IMR-90 (cell line): ENCODE data around the gene RETREG1. TPM values are rescaled to one million over a fixed set of nuclear protein-coding genes. Genes with fewer than 3 reads are reported as not detected.

Experiments used
- ATAC-seq: fragments of 200-7000 bp; cut with Tn5 transposase; 2 replicates; pipeline ENCODE4 v1.9.1; 2020; ENCODE audit warnings: low read depth, mild to moderate bottlenecking, moderate library complexity
- BruUV-seq: library from RNA; stranded (reverse); fragments of 400-500 nt; replicated peaks from 2 replicates; lab custom pipeline; 2021; lab: Mats Ljungman, UMichigan
- CTCF ChIA-PET: fragments of 300-600 bp; formaldehyde crosslinking; extraction: SDS; loops from one replicate; lab custom pipeline; 2021; ENCODE audit warnings: antibody characterized with exemption; lab: Yijun Ruan, JAX
- POLR2A ChIA-PET: fragments of 300-600 bp; sonication (Branson Sonifier 250); formaldehyde crosslinking; loops from one replicate; lab custom pipeline; 2022; ENCODE audit warnings: antibody characterized with exemption; ENCODE audit not compliant: unreplicated experiment; lab: Charles Lee
- DNase-seq: peaks from one replicate; pipeline ENCODE4 v3.0.0; 2013
- H2AFZ ChIP-seq: replicated peaks from 2 replicates; pipeline ENCODE3; 2013; ENCODE audit warnings: low read length, mild to moderate bottlenecking; ENCODE audit not compliant: poor library complexity
- H2AK5ac ChIP-seq: 2 replicates; pipeline ENCODE4 v1.6.1; 2013; ENCODE audit warnings: low read depth, low read length, inconsistent platforms
- H2AK9ac ChIP-seq: replicated peaks from 2 replicates; pipeline ENCODE3; 2013; ENCODE audit warnings: mild to moderate bottlenecking, low read depth, low read length, moderate library complexity; ENCODE audit not compliant: poor library complexity
- H2BK120ac ChIP-seq: 2 replicates; pipeline ENCODE4 v1.6.1; 2013; ENCODE audit warnings: low read depth, low read length, inconsistent platforms
- H2BK15ac ChIP-seq: 3 replicates; pipeline ENCODE4 v1.6.1; 2013; ENCODE audit warnings: low read depth, low read length, inconsistent platforms
- H2BK20ac ChIP-seq: 2 replicates; pipeline ENCODE4 v1.6.1; 2013; ENCODE audit warnings: low read depth, mild to moderate bottlenecking, inconsistent platforms, low read length, moderate library complexity
- H2BK5ac ChIP-seq: 2 replicates; pipeline ENCODE4 v1.6.1; 2013; ENCODE audit warnings: mild to moderate bottlenecking, low read depth, low read length, inconsistent platforms; ENCODE audit not compliant: poor library complexity, severe bottlenecking
- H3K14ac ChIP-seq: replicated peaks from 2 replicates; pipeline ENCODE4 v1.6.1; 2013; ENCODE audit warnings: low read depth, low read length, inconsistent platforms
- H3K18ac ChIP-seq: 2 replicates; pipeline ENCODE4 v1.6.1; 2013; ENCODE audit warnings: low read depth, low read length, control low read depth
- H3K23ac ChIP-seq: 2 replicates; pipeline ENCODE4 v1.6.1; 2013; ENCODE audit warnings: low read depth, low read length, inconsistent platforms
- H3K27ac ChIP-seq: 2 replicates; pipeline ENCODE4 v1.5.1; 2013; ENCODE audit warnings: mild to moderate bottlenecking, control low read depth, low read length; ENCODE audit not compliant: insufficient read depth
- H3K27me3 ChIP-seq: 2 replicates; pipeline ENCODE4 v1.6.1; 2013; ENCODE audit warnings: low read length; ENCODE audit not compliant: control insufficient read depth, insufficient read depth
- H3K36me3 ChIP-seq: 2 replicates; pipeline ENCODE4 v1.6.1; 2013; ENCODE audit warnings: low read length, mixed read lengths; ENCODE audit not compliant: control insufficient read depth, insufficient read depth
- H3K4ac ChIP-seq: 2 replicates; pipeline ENCODE4 v1.6.1; 2013; ENCODE audit warnings: low read depth, low read length, inconsistent platforms
- H3K4me1 ChIP-seq: 2 replicates; pipeline ENCODE4 v1.6.1; 2013; ENCODE audit warnings: low read length, mixed read lengths; ENCODE audit not compliant: control insufficient read depth, insufficient read depth
- H3K4me2 ChIP-seq: 2 replicates; pipeline ENCODE4 v1.6.1; 2013; ENCODE audit warnings: low read depth, mild to moderate bottlenecking, control low read depth, low read length, moderate library complexity
- H3K4me3 ChIP-seq: 2 replicates; pipeline ENCODE4 v1.5.1; 2013; ENCODE audit warnings: low read depth, mild to moderate bottlenecking, control low read depth, low read length, moderate library complexity; ENCODE audit not compliant: insufficient read depth
- H3K56ac ChIP-seq: 2 replicates; pipeline ENCODE4 v1.6.1; 2013; ENCODE audit warnings: low read length, inconsistent platforms; ENCODE audit not compliant: insufficient read depth; ENCODE audit errors: extremely low read depth
- H3K79me1 ChIP-seq, 2 experiments: 2 replicates each; pipeline ENCODE4 v1.6.1; 2013; ENCODE audit warnings: low read length in 2 of 2, inconsistent platforms in 1 of 2, low read depth in 1 of 2
- H3K9ac ChIP-seq: 2 replicates; pipeline ENCODE4 v1.6.1; 2013; ENCODE audit warnings: low read depth, low read length, control low read depth
- H3K9me1 ChIP-seq: 2 replicates; pipeline ENCODE4 v1.6.1; 2013; ENCODE audit warnings: low read length, inconsistent platforms; ENCODE audit not compliant: insufficient read depth
- H3K9me3 ChIP-seq: 2 replicates; pipeline ENCODE4 v1.6.1; 2013; ENCODE audit warnings: low read length; ENCODE audit not compliant: control insufficient read depth, insufficient read depth
- H4K20me1 ChIP-seq: 2 replicates; pipeline ENCODE4 v1.6.1; 2013; ENCODE audit warnings: low read length, inconsistent platforms; ENCODE audit not compliant: insufficient read depth
- H4K5ac ChIP-seq: 2 replicates; pipeline ENCODE4 v1.6.1; 2013; ENCODE audit warnings: mild to moderate bottlenecking, low read depth, low read length, control low read depth
- H4K8ac ChIP-seq, 2 experiments: 2 replicates each; pipeline ENCODE4 v1.6.1; 2013; ENCODE audit warnings: low read depth in 2 of 2, low read length in 2 of 2, control low read depth in 1 of 2, inconsistent platforms in 1 of 2
- H4K91ac ChIP-seq: 2 replicates; pipeline ENCODE4 v1.6.1; 2013; ENCODE audit warnings: low read depth, low read length, inconsistent platforms; ENCODE audit not compliant: insufficient read depth
- BHLHE40 ChIP-seq: fragments of 150-350 bp; IDR thresholded peaks from 2 replicates; pipeline ENCODE4 v1.6.1; 2016; ENCODE audit warnings: mild to moderate bottlenecking, low read depth, low read length
- CEBPB ChIP-seq: IDR thresholded peaks from 2 replicates; pipeline ENCODE4 v1.6.1; 2012; ENCODE audit warnings: low read depth, low read length, improper control_type of control experiment
- CHD1 ChIP-seq: IDR thresholded peaks from 2 replicates; pipeline ENCODE4 v1.6.1; 2012; ENCODE audit warnings: low read depth, low read length, improper control_type of control experiment
- FOS ChIP-seq: fragments of 150-350 bp; IDR thresholded peaks from 2 replicates; pipeline ENCODE4 v1.6.1; 2016; ENCODE audit warnings: low read depth, low read length
- MAFK ChIP-seq: IDR thresholded peaks from 2 replicates; pipeline ENCODE4 v1.6.1; 2012; ENCODE audit warnings: low read depth, low read length, improper control_type of control experiment
- MAZ ChIP-seq: IDR thresholded peaks from 2 replicates; pipeline ENCODE4 v1.6.1; 2012; ENCODE audit warnings: low read depth, mild to moderate bottlenecking, low read length, improper control_type of control experiment, moderate library complexity, borderline replicate concordance
- MXI1 ChIP-seq: IDR thresholded peaks from 2 replicates; pipeline ENCODE4 v1.6.1; 2012; ENCODE audit warnings: low read depth, mild to moderate bottlenecking, low read length, moderate library complexity, borderline replicate concordance
- NFE2L2 ChIP-seq: fragments of 150-350 bp; IDR thresholded peaks from 2 replicates; pipeline ENCODE4 v1.6.1; 2016; ENCODE audit warnings: low read depth, mild to moderate bottlenecking, low read length
- POLR2A ChIP-seq: IDR thresholded peaks from 2 replicates; pipeline ENCODE4 v1.6.1; 2012; ENCODE audit warnings: mild to moderate bottlenecking, low read depth, low read length
- RAD21 ChIP-seq: IDR thresholded peaks from 2 replicates; pipeline ENCODE4 v1.6.1; 2012; ENCODE audit warnings: low read length, improper control_type of control experiment
- RCOR1 ChIP-seq: IDR thresholded peaks from 2 replicates; pipeline ENCODE4 v1.6.1; 2012; ENCODE audit warnings: mild to moderate bottlenecking, low read length, improper control_type of control experiment; ENCODE audit not compliant: insufficient replicate concordance
- RFX5 ChIP-seq: IDR thresholded peaks from 2 replicates; pipeline ENCODE4 v1.8.0; 2012; ENCODE audit warnings: low read depth, mild to moderate bottlenecking, low read length, moderate library complexity
- SMC3 ChIP-seq: fragments of 150-350 bp; IDR thresholded peaks from 2 replicates; pipeline ENCODE4 v1.6.1; 2016; ENCODE audit warnings: low read depth, mild to moderate bottlenecking, antibody characterized with exemption, low read length, moderate library complexity
- WGBS, 2 experiments: methylation state at CpG; one replicate each; pipeline versions ENCODE4 v1.1.5 to v1.1.7; 2013; ENCODE audit warnings: missing lambda C conversion rate in 2 of 2; ENCODE audit not compliant: insufficient read length in 1 of 2; ENCODE audit errors: extremely low coverage in 2 of 2; 5-methylcytosine and 5-hydroxymethylcytosine counted together
- dilution Hi-C: fragments of 300-500 bp; cut with HindIII; formaldehyde crosslinking; loops from one replicate; pipeline ENCODE4 v1.14.3; 2018; ENCODE audit warnings: low sequenced_read_pairs; ENCODE audit not compliant: unreplicated experiment
- in situ Hi-C: fragments of 300-500 bp; cut with MboI; formaldehyde crosslinking; loops from 3 replicates; pipeline ENCODE4 v1.14.3; 2019; ENCODE audit warnings: low sequenced_read_pairs, inconsistent platforms, mixed read lengths
- intact Hi-C: fragments of 100-400 bp; cut with micrococcal nuclease; formaldehyde crosslinking; loops from 2 replicates; pipeline ENCODE4 v1.10.0; 2022
- polyA plus RNA-seq, 3 experiments: library from polyadenylated mRNA; depleted of rRNA; stranded (reverse); fragments of >200 nt; gene quantifications; 2 replicates each; pipeline ENCODE4 v1.2.3, GENCODE V29; 2012; ENCODE audit warnings: low replicate concordance in 1 of 3
- total RNA-seq: library from RNA; depleted of rRNA; stranded (reverse); fragments of >200 nt; gene quantifications from 2 replicates; pipeline ENCODE4 v1.2.3, GENCODE V29; 2012
- TF ChIP-seq, protein P1 (sequence below): conservative IDR thresholded peaks from 2 replicates; pipeline ENCODE4 v1.5.1; 2012; ENCODE audit warnings: mild to moderate bottlenecking, low read depth, low read length, improper control_type of control experiment
- TF ChIP-seq, protein P2 (sequence below): fragments of 150-350 bp; IDR thresholded peaks from 2 replicates; pipeline ENCODE4 v1.6.1; 2017; ENCODE audit warnings: mild to moderate bottlenecking, antibody characterized with exemption, low read length, low read depth
- TF ChIP-seq, protein P3 (sequence below): fragments of 150-350 bp; IDR thresholded peaks from 2 replicates; pipeline ENCODE4 v1.6.1; 2016; ENCODE audit warnings: low read depth, mild to moderate bottlenecking, low read length, moderate library complexity, borderline replicate concordance

RETREG1 gene
- total and polyA plus RNA-seq, 2 of the 4 experiments (the other 2 are of a cell fraction): not detected

GRCh38 chr5:16567365-16567764 is 49.4 kb downstream of the RETREG1 start:
- Histone ChIP-seq H3K9me1 (no peaks in the 10 kb centered on the region), H3K9me3 (no peaks in the 10 kb centered on the region), H3K14ac (no peak overlapping the region), H3K27ac (no peak overlapping the region), H4K5ac (no peak overlapping the region), H2BK15ac (no peak overlapping the region), H3K27me3 (peaks cover 17% of the 10 kb centered on the region), H3K4me3 (no peak overlapping the region), H3K56ac (no peak overlapping the region), H2AK9ac (no peak overlapping the region), H2BK20ac (no peak overlapping the region), H3K4me1 (no peaks in the 10 kb centered on the region), H3K18ac (no peak overlapping the region), H3K23ac (no peak overlapping the region), H4K20me1 (no peaks in the 10 kb centered on the region), H4K91ac (no peak overlapping the region), H3K4ac (no peak overlapping the region), H2BK5ac (no peak overlapping the region), H3K36me3 (no peaks in the 10 kb centered on the region), H2BK120ac (no peak overlapping the region), H2AFZ (no peak overlapping the region), H3K9ac (no peak overlapping the region), H2AK5ac (no peak overlapping the region), H3K79me1 (no peaks in the 10 kb centered on the region), H3K4me2 (no peak overlapping the region), H4K8ac (no peak overlapping the region)
- in situ Hi-C loops: no loop called here
- intact Hi-C loops: no loop called here
- no CpG with 5 or more reads among the region's 3 CpGs for WGBS, 2 experiments
- no peak for ATAC-seq
- ChIA-PET POLR2A (no interaction called here), CTCF (no interaction called here)
- DNase-seq: no peak
- no peak for TF ChIP-seq CHD1
- no peak for TF ChIP-seq BHLHE40
- TF ChIP-seq, protein P1, sequence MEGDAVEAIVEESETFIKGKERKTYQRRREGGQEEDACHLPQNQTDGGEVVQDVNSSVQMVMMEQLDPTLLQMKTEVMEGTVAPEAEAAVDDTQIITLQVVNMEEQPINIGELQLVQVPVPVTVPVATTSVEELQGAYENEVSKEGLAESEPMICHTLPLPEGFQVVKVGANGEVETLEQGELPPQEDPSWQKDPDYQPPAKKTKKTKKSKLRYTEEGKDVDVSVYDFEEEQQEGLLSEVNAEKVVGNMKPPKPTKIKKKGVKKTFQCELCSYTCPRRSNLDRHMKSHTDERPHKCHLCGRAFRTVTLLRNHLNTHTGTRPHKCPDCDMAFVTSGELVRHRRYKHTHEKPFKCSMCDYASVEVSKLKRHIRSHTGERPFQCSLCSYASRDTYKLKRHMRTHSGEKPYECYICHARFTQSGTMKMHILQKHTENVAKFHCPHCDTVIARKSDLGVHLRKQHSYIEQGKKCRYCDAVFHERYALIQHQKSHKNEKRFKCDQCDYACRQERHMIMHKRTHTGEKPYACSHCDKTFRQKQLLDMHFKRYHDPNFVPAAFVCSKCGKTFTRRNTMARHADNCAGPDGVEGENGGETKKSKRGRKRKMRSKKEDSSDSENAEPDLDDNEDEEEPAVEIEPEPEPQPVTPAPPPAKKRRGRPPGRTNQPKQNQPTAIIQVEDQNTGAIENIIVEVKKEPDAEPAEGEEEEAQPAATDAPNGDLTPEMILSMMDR: no peak
- no peak for TF ChIP-seq SMC3
- TF ChIP-seq RCOR1: no peak
- no peak for TF ChIP-seq FOS
- TF ChIP-seq NFE2L2: no peak
- no peak for TF ChIP-seq RFX5
- TF ChIP-seq, protein P2, sequence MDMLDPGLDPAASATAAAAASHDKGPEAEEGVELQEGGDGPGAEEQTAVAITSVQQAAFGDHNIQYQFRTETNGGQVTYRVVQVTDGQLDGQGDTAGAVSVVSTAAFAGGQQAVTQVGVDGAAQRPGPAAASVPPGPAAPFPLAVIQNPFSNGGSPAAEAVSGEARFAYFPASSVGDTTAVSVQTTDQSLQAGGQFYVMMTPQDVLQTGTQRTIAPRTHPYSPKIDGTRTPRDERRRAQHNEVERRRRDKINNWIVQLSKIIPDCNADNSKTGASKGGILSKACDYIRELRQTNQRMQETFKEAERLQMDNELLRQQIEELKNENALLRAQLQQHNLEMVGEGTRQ: no peak
- TF ChIP-seq, protein P3, sequence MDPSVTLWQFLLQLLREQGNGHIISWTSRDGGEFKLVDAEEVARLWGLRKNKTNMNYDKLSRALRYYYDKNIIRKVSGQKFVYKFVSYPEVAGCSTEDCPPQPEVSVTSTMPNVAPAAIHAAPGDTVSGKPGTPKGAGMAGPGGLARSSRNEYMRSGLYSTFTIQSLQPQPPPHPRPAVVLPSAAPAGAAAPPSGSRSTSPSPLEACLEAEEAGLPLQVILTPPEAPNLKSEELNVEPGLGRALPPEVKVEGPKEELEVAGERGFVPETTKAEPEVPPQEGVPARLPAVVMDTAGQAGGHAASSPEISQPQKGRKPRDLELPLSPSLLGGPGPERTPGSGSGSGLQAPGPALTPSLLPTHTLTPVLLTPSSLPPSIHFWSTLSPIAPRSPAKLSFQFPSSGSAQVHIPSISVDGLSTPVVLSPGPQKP: no peak
- no peak for TF ChIP-seq MAFK
- TF ChIP-seq MXI1: no peak
- no peak for TF ChIP-seq CEBPB
- TF ChIP-seq POLR2A: no peak
- no peak for TF ChIP-seq MAZ
- TF ChIP-seq RAD21: no peak
- BruUV-seq: no TSS peak
- dilution Hi-C loops: no loop called here
